Measurements from ENCODE around the gene KIF3B. TPM values are rescaled to one million over a fixed set of nuclear protein-coding genes. Genes with fewer than 3 reads are reported as not detected.

The KIF3B gene
- total and polyA plus RNA-seq, 2 donors (not counting 1 experiment from before 2014, with no cell fraction given), result 12.7 to 17.5 TPM

DNA sequence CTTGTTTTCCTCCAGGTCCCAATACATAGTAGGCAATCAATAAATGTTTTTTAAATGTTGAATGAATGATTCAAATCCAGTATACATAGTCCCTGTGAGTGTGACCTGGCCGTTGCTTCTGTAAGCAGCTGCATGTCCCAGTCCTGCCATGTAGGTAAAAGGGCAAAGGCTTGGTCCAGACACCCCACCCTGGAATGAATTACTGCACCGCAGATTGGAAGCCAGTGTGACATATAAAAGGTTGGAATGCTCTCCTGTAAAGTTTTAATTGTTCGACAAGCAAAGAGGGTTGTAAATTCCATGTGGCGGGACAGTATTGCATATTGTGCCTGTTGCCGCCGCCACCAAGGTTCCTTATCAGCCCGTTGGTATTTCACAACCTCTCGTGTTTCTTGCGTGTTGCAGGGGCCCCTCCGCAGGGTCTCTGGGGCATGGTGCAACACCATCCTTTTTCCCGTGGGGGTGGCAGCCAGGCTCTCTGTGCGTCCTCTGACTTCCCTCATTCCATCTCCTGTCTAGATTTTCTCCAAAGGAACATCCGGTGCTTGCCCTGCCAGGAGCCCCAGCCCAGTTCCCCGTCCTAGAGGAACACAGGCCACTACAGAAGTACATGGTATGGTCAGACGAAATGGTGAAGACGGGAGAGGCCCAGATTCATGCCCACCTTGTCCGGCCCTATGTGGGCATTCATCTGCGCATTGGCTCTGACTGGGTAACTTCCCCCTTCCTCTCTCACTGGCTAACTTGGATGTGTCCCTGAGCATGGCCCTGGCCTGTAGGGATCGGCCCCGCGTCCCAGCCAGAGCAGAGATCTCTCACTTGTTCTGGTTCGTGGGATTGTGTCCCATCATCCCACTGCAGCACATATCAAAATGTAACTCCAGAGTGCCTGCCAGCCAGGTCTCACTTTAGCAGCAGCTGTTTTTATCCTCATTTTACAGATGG is 49.4 kb upstream of the KIF3B start:
- Histone ChIP-seq H3K4me3 (ENCODE audit: control extremely low read depth in 1 of 5, extremely low read depth in 1 of 5, insufficient read depth in 1 of 5, low read depth in 2 of 5, low read length in 4 of 5) (no peak overlapping the region), H3K36me3 (replicated peaks in 1 of 2; ENCODE audit: control extremely low read depth in 1 of 2, control insufficient read depth in 1 of 2, extremely low read depth in 1 of 2, insufficient read depth in 2 of 2, low read length in 1 of 2) (peaks cover 0 to 57% of the 10 kb centered on the region in 2 experiments), H4K20me1 (ENCODE audit: control insufficient read depth, insufficient read depth, low read length, poor library complexity, severe bottlenecking) (no peaks in the 10 kb centered on the region), H2AFZ (ENCODE audit: insufficient read depth, low read depth, low read length, poor library complexity, severe bottlenecking) (no peak overlapping the region), H3K79me2 (ENCODE audit: control insufficient read depth, insufficient read depth, low read length) (no peaks in the 10 kb centered on the region), H3K4me1 (ENCODE audit: control insufficient read depth in 2 of 2, insufficient read depth in 2 of 2, low read length in 2 of 2) (peaks cover 4 to 12% of the 10 kb centered on the region in 2 donors), H3K4me2 (replicated peaks; ENCODE audit: low read depth, low read length, poor library complexity, severe bottlenecking) (no peak overlapping the region), H3K9ac (ENCODE audit: low read length) (no peak overlapping the region), H3K9me3 (ENCODE audit: control extremely low read depth in 1 of 3, control insufficient read depth in 2 of 3, insufficient read depth in 1 of 3, low read length in 2 of 3) (no peaks in the 10 kb centered on the region), H3K27ac (ENCODE audit: low read length in 2 of 2) (no peak overlapping the region), H3K27me3 (replicated peaks in 1 of 4; ENCODE audit: control extremely low read depth in 1 of 4, control insufficient read depth in 3 of 4, insufficient read depth in 4 of 4, low read length in 3 of 4) (no peaks in the 10 kb centered on the region)
- peaks cover 9% of the 10 kb centered on the region for H3K4me1 Mint-ChIP-seq
- no peak for TF ChIP-seq EZH2 (IDR thresholded peaks at IDR 0.05; ENCODE audit: borderline replicate concordance, insufficient read depth, low read depth, low read length, poor library complexity, severe bottlenecking)
- TF ChIP-seq, protein P1, sequence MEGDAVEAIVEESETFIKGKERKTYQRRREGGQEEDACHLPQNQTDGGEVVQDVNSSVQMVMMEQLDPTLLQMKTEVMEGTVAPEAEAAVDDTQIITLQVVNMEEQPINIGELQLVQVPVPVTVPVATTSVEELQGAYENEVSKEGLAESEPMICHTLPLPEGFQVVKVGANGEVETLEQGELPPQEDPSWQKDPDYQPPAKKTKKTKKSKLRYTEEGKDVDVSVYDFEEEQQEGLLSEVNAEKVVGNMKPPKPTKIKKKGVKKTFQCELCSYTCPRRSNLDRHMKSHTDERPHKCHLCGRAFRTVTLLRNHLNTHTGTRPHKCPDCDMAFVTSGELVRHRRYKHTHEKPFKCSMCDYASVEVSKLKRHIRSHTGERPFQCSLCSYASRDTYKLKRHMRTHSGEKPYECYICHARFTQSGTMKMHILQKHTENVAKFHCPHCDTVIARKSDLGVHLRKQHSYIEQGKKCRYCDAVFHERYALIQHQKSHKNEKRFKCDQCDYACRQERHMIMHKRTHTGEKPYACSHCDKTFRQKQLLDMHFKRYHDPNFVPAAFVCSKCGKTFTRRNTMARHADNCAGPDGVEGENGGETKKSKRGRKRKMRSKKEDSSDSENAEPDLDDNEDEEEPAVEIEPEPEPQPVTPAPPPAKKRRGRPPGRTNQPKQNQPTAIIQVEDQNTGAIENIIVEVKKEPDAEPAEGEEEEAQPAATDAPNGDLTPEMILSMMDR (IDR thresholded peaks at IDR 0.05), result no peak
- ChIA-PET POLR2A (no interaction called here), CTCF (interaction anchor here (1.1 kb wide), 1 partner anchor 129 kb away, joined by 4 read pairs; no protein-coding TSS in a partner anchor)
- no peaks in the 10 kb centered on the region for H3K27me3 Mint-ChIP-seq
- no peak overlapping the region for H3K4me3 Mint-ChIP-seq
- no peak overlapping the region for H3K27ac Mint-ChIP-seq
- intact Hi-C loops (cut with micrococcal nuclease), result no loop called here
- ATAC-seq (ENCODE audit: low read depth), result no peak
- no peak for DNase-seq
- H3K9me3 Mint-ChIP-seq (ENCODE audit: insufficient read depth), result no peaks in the 10 kb centered on the region
- 95% methylated on average over 21 of the region's 22 CpGs for WGBS (ENCODE audit: insufficient coverage)

DNA sequence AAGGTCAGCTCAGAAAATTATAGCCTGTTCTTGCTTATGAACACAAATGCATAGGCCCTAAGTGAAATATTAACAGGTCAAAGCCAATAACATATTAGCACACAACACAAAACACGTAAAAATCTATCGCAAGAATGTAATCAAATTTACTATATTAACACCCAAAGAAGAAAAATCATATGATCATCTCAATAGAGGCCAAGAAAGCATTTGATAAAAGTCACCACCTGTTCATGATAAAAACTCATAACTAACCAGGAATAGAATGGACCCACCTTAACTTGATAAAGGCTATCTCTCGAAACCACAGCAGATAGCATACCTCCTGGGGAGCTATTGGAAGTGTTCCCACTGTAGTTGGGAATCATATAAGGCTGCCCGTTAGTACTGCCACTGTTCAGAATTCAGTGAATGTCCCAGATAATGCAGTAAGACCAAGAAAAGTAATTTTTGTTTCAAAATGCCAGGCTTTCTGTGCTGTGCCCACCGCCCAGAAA is 48.2 kb upstream of the KIF3B start:
- no peak overlapping the region for H2AFZ ChIP-seq (ENCODE audit: insufficient read depth, low read depth, low read length, poor library complexity, severe bottlenecking)
- 94% methylated on average over 2 of the region's 5 CpGs for WGBS (ENCODE audit: insufficient coverage)
- no peak for ATAC-seq (ENCODE audit: low read depth)
- ChIA-PET POLR2A (interaction anchor here (0.6 kb wide), 1 partner anchor 17 kb away, joined by 3 read pairs; no protein-coding TSS in a partner anchor), CTCF (interaction anchor here (1.1 kb wide), 1 partner anchor 128 kb away, joined by 4 read pairs; no protein-coding TSS in a partner anchor)
- no peak for TF ChIP-seq EZH2 (IDR thresholded peaks at IDR 0.05; ENCODE audit: borderline replicate concordance, insufficient read depth, low read depth, low read length, poor library complexity, severe bottlenecking)
- TF ChIP-seq, protein P1 (IDR thresholded peaks at IDR 0.05), result no peak
- H4K20me1 ChIP-seq (ENCODE audit: control insufficient read depth, insufficient read depth, low read length, poor library complexity, severe bottlenecking), result no peaks in the 10 kb centered on the region
- no peak overlapping the region for H3K4me3 ChIP-seq (ENCODE audit: control extremely low read depth in 1 of 5, extremely low read depth in 1 of 5, insufficient read depth in 1 of 5, low read depth in 2 of 5, low read length in 4 of 5)
- no peak overlapping the region for H3K4me2 ChIP-seq (replicated peaks; ENCODE audit: low read depth, low read length, poor library complexity, severe bottlenecking)
- Mint-ChIP-seq H3K27me3 (no peaks in the 10 kb centered on the region), H3K4me1 (peaks cover 10% of the 10 kb centered on the region), H3K27ac (no peak overlapping the region), H3K4me3 (no peak overlapping the region), H3K9me3 (ENCODE audit: insufficient read depth) (no peaks in the 10 kb centered on the region)
- no peak overlapping the region for H3K9ac ChIP-seq (ENCODE audit: low read length)
- H3K4me1 ChIP-seq (ENCODE audit: control insufficient read depth in 2 of 2, insufficient read depth in 2 of 2, low read length in 2 of 2), result peaks cover 4 to 14% of the 10 kb centered on the region in 2 donors
- H3K27me3 ChIP-seq (replicated peaks in 1 of 4; ENCODE audit: control extremely low read depth in 1 of 4, control insufficient read depth in 3 of 4, insufficient read depth in 4 of 4, low read length in 3 of 4), result no peaks in the 10 kb centered on the region
- no peak for DNase-seq
- no peaks in the 10 kb centered on the region for H3K9me3 ChIP-seq (ENCODE audit: control extremely low read depth in 1 of 3, control insufficient read depth in 2 of 3, insufficient read depth in 1 of 3, low read length in 2 of 3)
- peaks cover 0 to 60% of the 10 kb centered on the region in 2 experiments for H3K36me3 ChIP-seq (replicated peaks in 1 of 2; ENCODE audit: control extremely low read depth in 1 of 2, control insufficient read depth in 1 of 2, extremely low read depth in 1 of 2, insufficient read depth in 2 of 2, low read length in 1 of 2)
- no peaks in the 10 kb centered on the region for H3K79me2 ChIP-seq (ENCODE audit: control insufficient read depth, insufficient read depth, low read length)
- intact Hi-C loops (cut with micrococcal nuclease), result no loop called here
- no peak overlapping the region for H3K27ac ChIP-seq (ENCODE audit: low read length in 2 of 2)

All from B cell (primary cell).